Measurements from ENCODE around the gene SLC22A4. TPM values are rescaled to one million over a fixed set of nuclear protein-coding genes. Genes with fewer than 3 reads are reported as not detected.

The SLC22A4 gene
- total RNA-seq, 2 experiments from 2014 or later, result 1.9 to 2.0 TPM

- Mint-ChIP-seq H3K4me1 (ENCODE audit: low read depth) (peaks cover 12% of the 10 kb centered on the region), H3K4me3 (no peak overlapping the region), H3K27me3 (ENCODE audit: low read depth) (peaks cover 20% of the 10 kb centered on the region), H3K36me3 (ENCODE audit: low read depth) (no peaks in the 10 kb centered on the region), H3K9me3 (no peaks in the 10 kb centered on the region), H3K27ac (no peak overlapping the region)
- CTCF ChIA-PET, result interaction anchor here (0.6 to 3.3 kb wide), 26 partner anchors 10 to 825 kb away, joined by 3 to 13 read pairs (median 4); partner anchors contain the start of genes SLC22A4 and SLC22A5
- intact Hi-C loops (cut with micrococcal nuclease), result loop anchor here (1.0 to 5.0 kb wide), 6 partner anchors 23 to 229 kb away; partner anchors contain the start of gene SLC22A5
- DNase-seq, result peak; percentile 82
Observed at GRCh38 chr5:132272311-132273210, 21.6 kb upstream of the SLC22A4 start.

GRCh38 chr5:132273631-132274030, 20.6 kb upstream of the SLC22A4 start:
- Mint-ChIP-seq H3K27me3 (ENCODE audit: low read depth) (peaks cover 20% of the 10 kb centered on the region), H3K36me3 (ENCODE audit: low read depth) (no peaks in the 10 kb centered on the region), H3K4me1 (ENCODE audit: low read depth) (peaks cover 12% of the 10 kb centered on the region), H3K9me3 (no peaks in the 10 kb centered on the region), H3K27ac (no peak overlapping the region), H3K4me3 (no peak overlapping the region)
- intact Hi-C loops (cut with micrococcal nuclease), result loop anchor here (2.0 to 5.0 kb wide), 3 partner anchors 36 to 111 kb away; no protein-coding TSS in a partner anchor
- CTCF ChIA-PET, result interaction anchor here (0.9 to 3.3 kb wide), 7 partner anchors 13 to 227 kb away, joined by 3 to 13 read pairs (median 10); partner anchors contain the start of gene SLC22A5
- no peak for DNase-seq

- Mint-ChIP-seq H3K4me3 (no peak overlapping the region), H3K27ac (no peak overlapping the region), H3K36me3 (ENCODE audit: low read depth) (no peaks in the 10 kb centered on the region), H3K9me3 (no peaks in the 10 kb centered on the region), H3K27me3 (ENCODE audit: low read depth) (peaks cover 20% of the 10 kb centered on the region), H3K4me1 (ENCODE audit: low read depth) (peaks cover 12% of the 10 kb centered on the region)
- CTCF ChIA-PET, result interaction anchor here (0.9 to 3.3 kb wide), 4 partner anchors 12 to 226 kb away, joined by 3 to 10 read pairs (median 10); no protein-coding TSS in a partner anchor
- no peak for DNase-seq
- intact Hi-C loops (cut with micrococcal nuclease), result loop anchor here (5.0 kb wide), 1 partner anchor 37 kb away; no protein-coding TSS in a partner anchor
Observed at GRCh38 chr5:132274050-132274792, 20.0 kb upstream of the SLC22A4 start.

- Mint-ChIP-seq H3K36me3 (ENCODE audit: low read depth) (no peaks in the 10 kb centered on the region), H3K4me1 (ENCODE audit: low read depth) (peaks cover 12% of the 10 kb centered on the region), H3K4me3 (no peak overlapping the region), H3K9me3 (no peaks in the 10 kb centered on the region), H3K27me3 (ENCODE audit: low read depth) (peaks cover 20% of the 10 kb centered on the region), H3K27ac (no peak overlapping the region)
- CTCF ChIA-PET, result interaction anchor here (1.0 kb wide), 1 partner anchor 13 kb away, joined by 3 read pairs; no protein-coding TSS in a partner anchor
- DNase-seq, result no peak
- intact Hi-C loops (cut with micrococcal nuclease), result no loop called here
Observed at GRCh38 chr5:132275367-132276220, 18.6 kb upstream of the SLC22A4 start.

- peaks cover 6% of the 10 kb centered on the region for H3K4me1 Mint-ChIP-seq (ENCODE audit: low read depth)
- peaks cover 12% of the 10 kb centered on the region for H3K27me3 Mint-ChIP-seq (ENCODE audit: low read depth)
- CTCF ChIA-PET, result interaction anchor here (1.5 kb wide), 1 partner anchor 39 kb away, joined by 3 read pairs; no protein-coding TSS in a partner anchor
- intact Hi-C loops (cut with micrococcal nuclease), result no loop called here
- no peak overlapping the region for H3K27ac Mint-ChIP-seq
- H3K9me3 Mint-ChIP-seq, result no peaks in the 10 kb centered on the region
- no peak for DNase-seq
- H3K4me3 Mint-ChIP-seq, result no peak overlapping the region
- no peaks in the 10 kb centered on the region for H3K36me3 Mint-ChIP-seq (ENCODE audit: low read depth)
Observed at GRCh38 chr5:132277256-132277655, 16.9 kb upstream of the SLC22A4 start.

GRCh38 chr5:132277971-132278853, 16.0 kb upstream of the SLC22A4 start:
- Mint-ChIP-seq H3K9me3 (no peaks in the 10 kb centered on the region), H3K4me1 (ENCODE audit: low read depth) (no peaks in the 10 kb centered on the region), H3K27me3 (ENCODE audit: low read depth) (peaks cover 5% of the 10 kb centered on the region), H3K4me3 (no peak overlapping the region), H3K27ac (no peak overlapping the region), H3K36me3 (ENCODE audit: low read depth) (no peaks in the 10 kb centered on the region)
- intact Hi-C loops (cut with micrococcal nuclease), result no loop called here
- peak; percentile 2 for DNase-seq
- CTCF ChIA-PET, result interaction anchor here (1.3 to 1.7 kb wide), 3 partner anchors 15 to 40 kb away, joined by 3 to 5 read pairs (median 3); no protein-coding TSS in a partner anchor

- Mint-ChIP-seq H3K36me3 (ENCODE audit: low read depth) (no peaks in the 10 kb centered on the region), H3K27me3 (ENCODE audit: low read depth) (no peaks in the 10 kb centered on the region), H3K9me3 (no peaks in the 10 kb centered on the region), H3K27ac (no peak overlapping the region), H3K4me1 (ENCODE audit: low read depth) (no peaks in the 10 kb centered on the region), H3K4me3 (no peak overlapping the region)
- CTCF ChIA-PET, result interaction anchor here (0.6 to 1.7 kb wide), 2 partner anchors 42 to 68 kb away, joined by 3 to 5 read pairs; no protein-coding TSS in a partner anchor
- intact Hi-C loops (cut with micrococcal nuclease), result no loop called here
- DNase-seq, result peak; percentile 1
Observed at GRCh38 chr5:132279801-132280200, 14.4 kb upstream of the SLC22A4 start.

- CTCF ChIA-PET, result interaction anchor here (0.6 to 1.7 kb wide), 5 partner anchors 17 to 220 kb away, joined by 3 to 5 read pairs (median 4); partner anchors contain the start of gene SLC22A5
- Mint-ChIP-seq H3K27me3 (ENCODE audit: low read depth) (no peaks in the 10 kb centered on the region), H3K4me1 (ENCODE audit: low read depth) (no peaks in the 10 kb centered on the region), H3K4me3 (no peak overlapping the region), H3K9me3 (no peaks in the 10 kb centered on the region), H3K27ac (no peak overlapping the region), H3K36me3 (ENCODE audit: low read depth) (no peaks in the 10 kb centered on the region)
- peak; percentile 0 for DNase-seq
- intact Hi-C loops (cut with micrococcal nuclease), result no loop called here
Observed at GRCh38 chr5:132280371-132281240, 13.6 kb upstream of the SLC22A4 start.

- CTCF ChIA-PET, result interaction anchor here (0.8 to 1.7 kb wide), 6 partner anchors 9 to 219 kb away, joined by 3 to 7 read pairs (median 4); partner anchors contain the start of gene SLC22A5
- Mint-ChIP-seq H3K4me3 (no peak overlapping the region), H3K27me3 (ENCODE audit: low read depth) (no peaks in the 10 kb centered on the region), H3K27ac (no peak overlapping the region), H3K9me3 (no peaks in the 10 kb centered on the region), H3K36me3 (ENCODE audit: low read depth) (no peaks in the 10 kb centered on the region), H3K4me1 (ENCODE audit: low read depth) (no peaks in the 10 kb centered on the region)
- intact Hi-C loops (cut with micrococcal nuclease), result no loop called here
- DNase-seq, result peak; percentile 4
Observed at GRCh38 chr5:132281856-132282614, 12.2 kb upstream of the SLC22A4 start.

Measured in activated naive CD4-positive, alpha-beta T cell treated with anti-CD3 and anti-CD28 coated beads for 36 hours (primary cell).